OCI-LY1 (cell line): ENCODE data around the gene B3GALNT2.

ENCODE experiments used
- EZH2 ChIP-seq: fragments of 200-600 bp; sonication (generic), shearing (Covaris generic); IDR thresholded peaks from 2 replicates; pipeline ENCODE4 v1.8.0; 2017; ENCODE audit warnings: borderline replicate concordance, mixed run types, mild to moderate bottlenecking, antibody characterized with exemption, low read length, moderate library complexity, mixed read lengths
- TF ChIP-seq, protein P1 (sequence below): fragments of 200-600 bp; sonication (generic), shearing (Covaris generic); IDR thresholded peaks from 2 replicates; pipeline ENCODE4 v1.5.1; 2017; ENCODE audit warnings: mild to moderate bottlenecking, antibody characterized with exemption, low read length, moderate library complexity, mixed read lengths

DNA sequence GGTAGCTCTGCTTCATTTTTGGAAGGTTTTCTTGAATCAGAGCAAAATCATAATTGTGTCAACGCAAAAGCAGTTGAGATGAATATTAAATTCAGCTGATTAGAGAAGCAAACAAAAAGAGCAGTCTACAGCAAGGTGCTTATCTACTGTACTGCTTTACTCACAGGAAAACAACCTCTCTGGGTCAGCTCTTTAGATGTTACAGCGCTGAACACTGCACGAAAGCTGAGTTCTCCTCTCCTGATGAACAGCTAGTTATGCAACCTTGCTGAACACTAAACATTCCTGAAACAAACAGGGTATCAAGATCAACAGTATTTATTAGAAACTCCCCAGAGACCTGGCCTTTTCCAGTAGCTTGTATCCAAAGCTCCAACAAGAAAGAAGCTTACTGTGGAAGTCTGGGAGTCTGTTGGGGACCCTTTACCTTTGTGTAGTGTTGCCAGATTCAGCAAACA, 95.7 kb downstream of the B3GALNT2 start:
- TF ChIP-seq, protein P1, sequence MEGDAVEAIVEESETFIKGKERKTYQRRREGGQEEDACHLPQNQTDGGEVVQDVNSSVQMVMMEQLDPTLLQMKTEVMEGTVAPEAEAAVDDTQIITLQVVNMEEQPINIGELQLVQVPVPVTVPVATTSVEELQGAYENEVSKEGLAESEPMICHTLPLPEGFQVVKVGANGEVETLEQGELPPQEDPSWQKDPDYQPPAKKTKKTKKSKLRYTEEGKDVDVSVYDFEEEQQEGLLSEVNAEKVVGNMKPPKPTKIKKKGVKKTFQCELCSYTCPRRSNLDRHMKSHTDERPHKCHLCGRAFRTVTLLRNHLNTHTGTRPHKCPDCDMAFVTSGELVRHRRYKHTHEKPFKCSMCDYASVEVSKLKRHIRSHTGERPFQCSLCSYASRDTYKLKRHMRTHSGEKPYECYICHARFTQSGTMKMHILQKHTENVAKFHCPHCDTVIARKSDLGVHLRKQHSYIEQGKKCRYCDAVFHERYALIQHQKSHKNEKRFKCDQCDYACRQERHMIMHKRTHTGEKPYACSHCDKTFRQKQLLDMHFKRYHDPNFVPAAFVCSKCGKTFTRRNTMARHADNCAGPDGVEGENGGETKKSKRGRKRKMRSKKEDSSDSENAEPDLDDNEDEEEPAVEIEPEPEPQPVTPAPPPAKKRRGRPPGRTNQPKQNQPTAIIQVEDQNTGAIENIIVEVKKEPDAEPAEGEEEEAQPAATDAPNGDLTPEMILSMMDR, result no peak
- no peak for TF ChIP-seq EZH2
